Measurements from ENCODE around the gene PLA2G4E. TPM values are rescaled to one million over a fixed set of nuclear protein-coding genes. Genes with fewer than 3 reads are reported as not detected.

The PLA2G4E gene
- total RNA-seq, 1 experiment from 2014 or later, result not detected

GRCh38 chr15:42060797-42061196 is 40.0 kb upstream of the PLA2G4E start:
- Histone ChIP-seq H3K9ac (ENCODE audit: low read length) (no peak overlapping the region), H3K9me2 (replicated peaks; ENCODE audit: low read length) (no peaks in the 10 kb centered on the region), H3K27me3 (ENCODE audit: low read length) (no peaks in the 10 kb centered on the region), H3K36me3 (ENCODE audit: low read depth, low read length) (no peaks in the 10 kb centered on the region), H3K27ac (ENCODE audit: low read length) (no peak overlapping the region), H3K79me2 (ENCODE audit: low read length) (no peaks in the 10 kb centered on the region), H3K4me3 (ENCODE audit: low read length) (no peak overlapping the region), H3K9me3 (ENCODE audit: low read length) (no peaks in the 10 kb centered on the region), H3F3A (ENCODE audit: low read length, unreplicated experiment) (no peaks in the 10 kb centered on the region), H3K4me1 (ENCODE audit: insufficient read depth, low read length) (peaks cover 31% of the 10 kb centered on the region), H3K4me2 (ENCODE audit: low read length) (no peak overlapping the region), H2AFZ (ENCODE audit: low read length) (no peak overlapping the region), H4K20me1 (ENCODE audit: low read length) (no peaks in the 10 kb centered on the region)
- intact Hi-C loops (cut with micrococcal nuclease), result no loop called here
- no peak for ATAC-seq
- CTCF ChIA-PET, result no interaction called here
- POLR2A ChIA-PET (ENCODE audit: unreplicated experiment), result no interaction called here
- BruUV-seq (replicated peaks), result no TSS peak
- TF ChIP-seq EZH2 (IDR thresholded peaks at IDR 0.05; ENCODE audit: low read length, unreplicated experiment), result no peak
- DNase-seq, result no peak

GRCh38 chr15:42060477-42060763 is 39.6 kb upstream of the PLA2G4E start:
- BruUV-seq (replicated peaks), result no TSS peak

GRCh38 chr15:42059661-42060476 is 39.0 kb upstream of the PLA2G4E start:
- ChIA-PET CTCF (no interaction called here), POLR2A (ENCODE audit: unreplicated experiment) (no interaction called here)
- no peak overlapping the region for H3K4me3 ChIP-seq (ENCODE audit: low read length)
- BruUV-seq (replicated peaks), result no TSS peak
- no peaks in the 10 kb centered on the region for H3F3A ChIP-seq (ENCODE audit: low read length, unreplicated experiment)
- H3K4me2 ChIP-seq (ENCODE audit: low read length), result no peak overlapping the region
- H3K27ac ChIP-seq (ENCODE audit: low read length), result no peak overlapping the region
- H3K27me3 ChIP-seq (ENCODE audit: low read length), result no peaks in the 10 kb centered on the region
- peaks cover 22% of the 10 kb centered on the region for H3K4me1 ChIP-seq (ENCODE audit: insufficient read depth, low read length)
- no peak overlapping the region for H2AFZ ChIP-seq (ENCODE audit: low read length)
- no peaks in the 10 kb centered on the region for H4K20me1 ChIP-seq (ENCODE audit: low read length)
- H3K36me3 ChIP-seq (ENCODE audit: low read depth, low read length), result no peaks in the 10 kb centered on the region
- ATAC-seq, result no peak
- no peaks in the 10 kb centered on the region for H3K9me2 ChIP-seq (replicated peaks; ENCODE audit: low read length)
- intact Hi-C loops (cut with micrococcal nuclease), result no loop called here
- H3K9me3 ChIP-seq (ENCODE audit: low read length), result no peaks in the 10 kb centered on the region
- no peaks in the 10 kb centered on the region for H3K79me2 ChIP-seq (ENCODE audit: low read length)
- no peak overlapping the region for H3K9ac ChIP-seq (ENCODE audit: low read length)
- DNase-seq, result peak; percentile 72
- TF ChIP-seq CTCF (conservative IDR thresholded peaks at IDR 0.05; ENCODE audit: low read depth, low read length), result peak; percentile 98
- no peak for TF ChIP-seq EZH2phosphoT487 (IDR thresholded peaks at IDR 0.05; ENCODE audit: borderline replicate concordance, low read length)
- no peak for TF ChIP-seq EZH2 (IDR thresholded peaks at IDR 0.05; ENCODE audit: low read length, unreplicated experiment)

More at GRCh38 chr15:42060477-42060763, 39.6 kb upstream of the PLA2G4E start:
- Histone ChIP-seq H3K9ac (ENCODE audit: low read length) (no peak overlapping the region), H3K4me2 (ENCODE audit: low read length) (no peak overlapping the region), H3K27me3 (ENCODE audit: low read length) (no peaks in the 10 kb centered on the region), H3F3A (ENCODE audit: low read length, unreplicated experiment) (no peaks in the 10 kb centered on the region), H3K4me3 (ENCODE audit: low read length) (no peak overlapping the region), H2AFZ (ENCODE audit: low read length) (no peak overlapping the region), H3K9me3 (ENCODE audit: low read length) (no peaks in the 10 kb centered on the region), H3K4me1 (ENCODE audit: insufficient read depth, low read length) (peaks cover 27% of the 10 kb centered on the region), H4K20me1 (ENCODE audit: low read length) (no peaks in the 10 kb centered on the region), H3K36me3 (ENCODE audit: low read depth, low read length) (no peaks in the 10 kb centered on the region), H3K79me2 (ENCODE audit: low read length) (no peaks in the 10 kb centered on the region), H3K9me2 (replicated peaks; ENCODE audit: low read length) (no peaks in the 10 kb centered on the region), H3K27ac (ENCODE audit: low read length) (no peak overlapping the region)
- ATAC-seq, result no peak
- POLR2A ChIA-PET (ENCODE audit: unreplicated experiment), result no interaction called here
- CTCF ChIA-PET, result no interaction called here
- no peak for DNase-seq
- intact Hi-C loops (cut with micrococcal nuclease), result no loop called here
- no peak for TF ChIP-seq EZH2phosphoT487 (IDR thresholded peaks at IDR 0.05; ENCODE audit: borderline replicate concordance, low read length)
- TF ChIP-seq CTCF (conservative IDR thresholded peaks at IDR 0.05; ENCODE audit: low read depth, low read length), result no peak
- no peak for TF ChIP-seq EZH2 (IDR thresholded peaks at IDR 0.05; ENCODE audit: low read length, unreplicated experiment)
